Stimulated activated CD8-positive, alpha-beta memory T cell treated with anti-CD3 and anti-CD28 coated beads, Interleukin-4, amount 100 ng/mL, for 24 hours (primary cell): ENCODE data around the gene VAPA.

Experiments used
- DNase-seq: peaks from one replicate; pipeline ENCODE4 v3.0.0-alpha.2; 2020; ENCODE audit warnings: low read depth

VAPA gene

DNA sequence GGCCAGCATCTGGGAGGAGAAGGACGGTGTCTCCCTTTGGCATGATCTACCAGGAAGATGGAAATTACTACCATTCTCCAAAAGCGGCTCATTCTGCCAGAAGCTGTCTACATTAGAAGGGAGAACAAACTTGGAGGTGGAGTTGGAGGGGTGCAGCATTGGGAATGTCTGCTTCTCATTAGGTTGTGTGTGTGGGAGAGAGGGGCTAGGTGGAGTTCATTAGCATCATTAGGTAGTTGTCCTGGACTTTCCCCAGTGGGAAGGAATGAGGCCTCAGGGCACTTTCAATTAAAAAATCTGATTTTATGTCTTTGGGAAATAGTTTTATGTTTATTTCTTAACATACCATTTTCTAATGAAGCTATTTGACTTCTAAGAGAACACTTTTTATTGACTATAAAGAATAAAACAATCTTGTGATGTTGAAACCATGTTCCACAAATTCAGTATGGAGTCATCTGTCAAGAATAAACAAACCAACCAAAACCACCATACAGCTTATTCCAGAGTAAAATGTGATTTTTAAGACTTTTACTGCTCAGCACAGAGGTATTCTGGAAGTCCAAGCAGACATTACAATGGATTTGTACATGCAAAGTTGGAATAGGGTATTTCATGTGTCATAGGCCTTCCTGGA, 60.6 kb downstream of the VAPA start:
- no peak for DNase-seq

DNA sequence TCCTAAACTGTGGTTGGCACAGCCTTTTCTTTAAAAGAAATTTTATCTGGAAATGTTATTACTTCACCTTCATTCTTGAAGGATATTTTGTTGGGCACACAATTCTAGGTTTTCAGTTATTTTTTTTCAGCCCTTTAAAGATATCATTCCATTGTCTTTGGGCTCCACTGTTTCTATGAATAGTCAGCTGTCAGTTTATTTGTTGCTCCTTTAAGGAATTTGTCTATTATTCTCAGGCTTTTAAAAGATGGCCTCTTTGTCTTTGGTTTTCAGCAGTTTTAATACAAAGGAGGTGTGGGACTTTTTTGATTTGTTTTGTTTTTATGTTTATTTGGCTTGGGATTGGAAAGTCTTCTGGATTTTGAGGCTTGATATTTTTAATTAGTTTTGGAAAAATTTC, 61.8 kb downstream of the VAPA start:
- DNase-seq = no peak

DNA sequence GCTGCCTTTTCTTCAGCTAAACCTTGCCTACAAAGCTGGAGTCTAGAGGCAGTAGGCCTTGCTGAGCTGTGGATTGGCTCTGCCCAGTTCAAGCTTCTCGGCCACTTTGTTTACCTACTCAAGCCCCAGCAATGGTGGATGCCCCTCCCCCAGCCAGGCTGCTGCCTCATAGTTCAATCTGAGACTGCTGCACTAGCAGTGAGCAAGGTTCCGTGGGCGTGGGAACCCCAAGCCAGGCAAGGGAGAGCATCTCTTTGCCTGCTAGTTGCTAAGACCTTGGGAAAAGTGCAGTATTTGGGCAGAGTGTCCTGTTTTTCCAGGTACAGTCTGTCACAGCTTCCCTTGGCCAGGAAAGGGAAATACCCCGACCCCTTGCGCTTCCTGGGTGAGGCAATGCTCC, 68.9 kb downstream of the VAPA start:
- no peak for DNase-seq

DNA sequence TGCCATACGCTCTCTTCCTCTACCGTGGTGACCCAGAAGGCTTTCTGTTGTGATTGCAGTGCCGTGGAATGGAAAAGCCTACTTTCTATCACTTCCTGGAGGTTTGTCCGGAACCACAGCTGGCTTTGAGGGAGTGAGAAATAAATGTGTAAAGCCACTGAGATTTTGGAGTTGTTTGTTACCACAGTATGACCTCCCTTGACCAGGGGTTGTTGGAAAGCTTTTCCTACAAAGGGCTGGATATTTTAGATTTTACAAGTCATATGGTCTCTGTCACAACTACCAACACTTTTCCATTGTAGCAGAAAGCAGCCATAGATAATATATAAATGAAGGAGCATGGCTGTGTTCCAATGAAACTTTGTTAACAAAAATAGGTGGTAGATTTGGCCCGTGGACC, 70.3 kb downstream of the VAPA start:
- no peak for DNase-seq

DNA sequence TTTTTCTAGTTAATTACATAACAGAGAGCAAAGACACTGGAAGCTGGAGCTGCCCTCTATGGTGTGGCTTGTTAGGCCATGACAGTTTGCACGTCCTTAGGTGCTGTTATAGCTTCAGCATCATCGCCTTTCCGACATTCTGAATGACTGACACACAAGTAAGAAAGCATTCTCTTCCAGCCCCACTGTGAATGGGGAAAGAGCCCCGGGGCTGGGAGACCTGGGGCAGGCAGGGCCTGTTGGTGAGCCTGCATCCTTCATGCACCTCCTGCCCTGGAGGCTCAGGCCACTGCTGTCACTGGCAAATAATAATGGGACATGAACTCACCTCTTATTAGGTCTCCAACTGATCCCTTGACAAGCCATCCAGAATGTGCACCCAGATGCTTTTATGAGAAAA, 71.8 kb downstream of the VAPA start:
- DNase-seq = no peak

DNA sequence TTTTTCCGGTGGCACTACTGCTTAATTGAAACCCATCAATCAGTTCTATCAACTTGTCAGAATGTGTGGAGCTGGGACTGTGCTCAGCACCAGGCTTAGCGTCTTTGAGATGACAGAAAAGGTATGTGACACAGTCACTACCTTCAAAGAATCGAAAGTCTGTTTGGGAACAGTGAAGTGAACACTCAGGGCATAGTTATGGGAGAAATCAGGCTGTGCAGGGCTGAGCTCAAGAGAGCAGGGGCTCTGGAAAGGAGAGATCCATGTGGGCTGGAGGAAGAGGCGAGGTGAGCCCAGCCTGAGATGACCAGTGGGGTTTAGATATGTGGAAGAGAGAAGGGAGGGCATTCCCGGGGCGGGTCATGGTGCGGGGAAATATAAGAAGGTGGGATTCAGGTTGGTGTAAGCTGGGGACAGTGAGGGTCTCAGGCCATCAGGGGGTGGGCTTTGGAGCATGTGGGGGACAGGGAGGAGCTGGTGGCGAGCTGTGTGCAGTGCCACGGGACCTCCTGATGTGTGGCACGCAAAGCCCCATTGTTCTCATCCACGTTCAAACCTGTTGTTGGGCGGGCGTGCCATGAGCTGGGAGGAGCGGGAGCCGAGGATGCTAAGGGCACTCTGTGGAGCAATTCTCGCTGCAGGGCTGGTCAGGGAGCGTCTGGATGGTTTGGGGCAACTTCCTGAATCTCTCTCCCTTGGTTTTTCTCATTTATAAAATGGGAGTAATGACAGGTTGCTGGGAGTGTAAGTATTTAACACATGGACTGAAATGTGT, 72.5 kb downstream of the VAPA start:
- no peak for DNase-seq

DNA sequence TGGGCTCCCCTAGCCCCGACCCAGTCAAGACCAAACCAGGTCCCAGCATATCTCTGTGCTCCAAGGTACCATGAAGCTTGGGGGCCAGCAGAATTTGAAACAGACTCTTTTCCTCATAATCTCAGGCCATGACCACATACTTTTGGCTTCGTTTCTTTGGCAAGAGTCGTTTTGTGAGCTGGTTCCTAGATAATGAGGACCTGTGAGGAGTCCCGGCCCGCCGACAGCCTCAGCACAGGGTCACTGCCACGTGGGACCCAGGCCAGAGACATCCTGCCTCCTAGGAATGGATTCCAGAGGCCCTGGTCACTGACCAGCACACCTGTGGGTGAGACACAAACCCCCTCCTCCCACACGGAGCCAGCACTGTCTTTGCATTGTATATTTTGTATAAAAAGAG, 73.5 kb downstream of the VAPA start:
- DNase-seq = no peak

DNA sequence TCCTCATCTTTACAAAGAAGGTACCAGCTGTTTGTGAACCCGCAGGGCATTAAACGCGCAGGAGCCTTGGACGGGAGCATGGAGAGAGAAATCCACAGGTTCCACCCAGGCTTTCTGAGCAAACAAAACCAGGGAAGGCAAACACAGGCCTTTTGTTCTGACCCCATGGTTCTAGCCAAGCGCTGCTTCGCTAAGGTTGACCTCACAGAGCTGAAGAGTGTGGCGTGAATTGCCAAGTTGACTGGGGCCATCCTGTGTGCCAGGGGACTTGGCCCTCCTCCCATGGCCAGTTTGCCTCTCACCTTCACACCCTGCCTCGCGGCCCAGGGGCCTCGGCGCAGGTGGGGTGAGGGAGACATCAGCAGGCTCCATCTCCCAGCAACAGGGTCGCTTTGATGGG, 74.1 kb downstream of the VAPA start:
- DNase-seq = no peak

DNA sequence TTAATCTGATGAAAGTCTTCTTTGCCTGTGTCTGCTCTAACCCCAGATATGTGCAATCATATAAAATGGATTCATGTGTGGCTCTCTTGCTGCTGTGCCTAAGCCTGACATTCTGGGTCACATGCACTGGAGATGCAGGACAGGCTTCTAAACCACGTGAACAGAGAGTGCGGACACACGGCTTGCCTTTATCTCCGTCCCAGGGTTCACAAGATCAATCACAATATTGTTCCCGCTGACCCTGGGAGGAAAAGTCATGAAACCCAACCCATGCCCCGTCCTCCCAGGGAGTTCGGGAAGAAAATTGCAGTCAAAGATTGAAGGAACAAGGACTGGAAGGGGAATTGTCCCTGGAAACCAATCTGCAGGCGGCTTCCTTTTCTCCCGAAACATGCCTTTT, 74.8 kb downstream of the VAPA start:
- no peak for DNase-seq

DNA sequence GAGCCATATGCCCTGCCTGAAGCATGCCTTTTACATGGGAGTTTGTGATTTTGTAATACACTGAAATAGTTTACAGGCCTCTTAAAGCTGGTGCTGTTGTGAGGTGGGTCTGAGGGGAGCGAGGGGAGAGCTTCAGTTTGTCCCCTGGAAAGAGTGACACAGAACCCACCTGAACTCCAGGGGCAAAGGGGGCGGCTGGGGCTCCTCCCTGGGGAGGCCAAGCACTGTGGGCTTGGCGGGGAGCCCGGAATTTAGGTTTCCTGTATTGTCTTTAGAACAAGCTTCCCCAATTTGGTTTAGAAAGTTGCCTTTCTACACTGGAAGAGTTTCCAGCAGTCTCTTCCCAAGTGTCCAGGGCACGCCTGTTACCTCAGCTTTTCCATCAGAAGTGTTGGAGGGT, 75.7 kb downstream of the VAPA start:
- DNase-seq = no peak

DNA sequence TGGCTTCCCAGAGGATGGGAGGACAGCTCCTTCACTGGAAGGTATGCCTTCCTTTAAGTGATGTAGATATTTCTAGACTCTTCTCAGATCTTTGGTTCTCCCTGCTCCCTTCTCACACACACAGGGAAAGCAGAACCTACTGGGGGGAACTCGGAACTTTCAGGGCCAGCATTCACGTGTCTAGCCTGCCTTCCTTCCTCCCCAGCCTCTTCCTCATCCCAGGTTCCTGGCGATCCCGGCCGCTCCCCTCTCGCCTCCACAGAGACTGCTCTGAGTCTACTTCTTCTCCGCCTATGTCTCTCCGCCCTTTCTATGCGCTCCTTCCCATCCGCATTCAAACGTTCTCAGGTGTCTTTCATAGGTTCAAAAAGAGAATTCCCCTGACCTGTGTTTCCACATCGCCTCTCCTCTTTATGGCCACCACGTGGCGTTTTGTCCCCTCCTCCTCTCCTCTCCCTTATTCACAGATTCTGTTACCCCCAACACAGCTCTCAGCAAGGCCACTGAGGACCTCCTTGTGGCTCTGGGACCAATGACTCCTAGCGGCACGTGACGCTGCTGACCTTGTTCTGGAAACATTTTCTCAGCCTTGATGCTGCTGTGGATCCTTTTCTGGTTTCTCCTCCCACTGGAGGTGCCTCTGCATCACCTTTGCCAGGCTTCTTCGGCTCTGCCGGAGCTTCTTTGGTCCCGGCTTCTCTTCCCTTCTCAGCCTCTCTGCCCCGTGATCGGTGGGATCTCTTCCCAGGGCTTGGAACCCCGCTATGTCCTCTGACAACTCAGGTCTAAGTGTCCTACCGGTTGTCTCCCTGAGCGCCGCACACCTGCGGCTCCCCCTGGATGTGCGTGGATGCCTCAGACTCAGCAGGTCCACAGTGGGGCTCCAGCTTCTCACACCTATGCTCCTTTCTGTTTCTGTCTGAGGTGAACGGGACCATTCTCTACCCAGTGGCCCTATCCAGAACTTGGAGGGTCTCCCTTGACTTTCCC, 77.5 kb downstream of the VAPA start:
- DNase-seq = no peak

DNA sequence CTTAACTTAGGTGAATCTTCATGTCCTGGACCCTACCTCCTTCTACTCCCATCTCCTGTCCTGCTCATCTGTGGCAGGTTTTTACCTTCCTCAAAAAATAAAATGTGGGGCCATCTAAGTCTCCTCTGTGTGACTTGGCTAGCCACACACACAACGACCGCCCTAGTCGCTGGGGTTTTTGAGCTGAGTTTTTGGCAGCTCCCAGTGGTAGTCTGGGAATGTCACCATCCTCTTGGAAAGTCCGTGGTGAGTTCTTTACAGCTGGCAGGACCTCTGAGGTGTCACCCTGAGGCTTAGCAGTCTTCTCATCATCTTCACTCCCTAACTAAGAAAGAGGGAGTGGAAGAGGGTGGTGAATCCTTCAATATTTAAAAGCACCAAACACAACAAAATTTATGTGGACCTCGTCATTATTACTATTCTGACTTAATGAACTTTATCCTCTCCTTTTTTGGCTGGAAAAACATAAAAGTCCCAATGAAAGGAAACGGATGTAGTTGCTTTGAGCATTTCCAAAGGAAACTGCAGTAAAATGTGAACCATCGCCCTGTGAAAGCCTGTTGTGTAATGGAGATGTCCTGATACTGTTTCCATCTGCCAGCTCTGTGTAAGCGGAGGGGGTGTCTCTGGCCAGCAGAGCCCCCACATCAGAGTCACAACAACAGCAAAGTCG, 78.6 kb downstream of the VAPA start:
- no peak for DNase-seq

DNA sequence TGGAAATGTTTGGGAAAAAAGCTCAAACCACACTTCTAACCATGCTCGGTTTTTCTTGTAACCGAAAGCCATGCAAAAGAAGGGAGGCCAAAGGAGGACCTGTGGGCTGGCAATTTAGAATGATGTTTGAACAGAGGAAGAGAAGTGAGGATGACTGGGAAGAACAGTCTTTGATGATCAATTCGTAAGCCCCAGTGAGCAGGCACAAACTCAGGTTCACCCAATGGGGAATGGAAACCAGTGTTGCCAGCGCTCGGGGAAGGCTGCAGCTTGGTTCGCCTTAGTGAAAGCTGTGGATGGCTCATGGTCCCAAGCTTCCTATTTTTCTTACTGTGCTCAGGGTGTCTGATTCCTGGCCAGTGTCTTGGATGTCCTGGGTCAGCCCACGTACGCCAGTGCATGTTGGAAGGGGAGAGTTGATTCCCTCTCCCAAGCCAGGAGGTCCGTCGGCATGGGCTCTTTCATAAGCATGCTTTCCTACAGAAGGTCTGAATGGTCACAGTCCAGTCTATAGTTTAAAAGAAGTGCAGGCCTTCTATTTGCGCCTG, 79.2 kb downstream of the VAPA start:
- no peak for DNase-seq

DNA sequence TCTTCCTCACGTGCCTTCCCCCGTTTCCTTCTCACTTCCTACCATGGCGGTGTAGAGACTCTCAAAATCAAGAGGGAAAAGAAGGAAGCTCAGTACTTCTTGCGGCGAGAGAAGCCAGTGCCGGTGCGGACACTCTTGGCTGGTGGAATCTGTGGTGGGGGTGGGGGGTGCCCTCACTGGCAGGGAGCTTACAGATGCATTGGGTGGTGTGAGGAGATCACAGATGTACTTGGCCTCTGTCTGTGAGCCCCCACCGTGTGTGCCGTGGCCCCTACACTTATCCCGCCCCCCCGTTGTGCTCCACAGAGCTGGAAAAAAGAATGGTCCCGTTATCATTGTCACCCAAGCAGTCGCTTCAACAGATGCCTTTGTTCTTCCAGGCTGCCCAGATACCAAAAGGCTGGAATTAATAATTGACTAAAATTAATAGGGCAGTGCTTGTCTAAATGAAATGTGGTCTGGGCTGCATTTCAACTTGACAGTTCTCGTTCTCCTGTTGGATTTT, 79.8 kb downstream of the VAPA start:
- no peak for DNase-seq

DNA sequence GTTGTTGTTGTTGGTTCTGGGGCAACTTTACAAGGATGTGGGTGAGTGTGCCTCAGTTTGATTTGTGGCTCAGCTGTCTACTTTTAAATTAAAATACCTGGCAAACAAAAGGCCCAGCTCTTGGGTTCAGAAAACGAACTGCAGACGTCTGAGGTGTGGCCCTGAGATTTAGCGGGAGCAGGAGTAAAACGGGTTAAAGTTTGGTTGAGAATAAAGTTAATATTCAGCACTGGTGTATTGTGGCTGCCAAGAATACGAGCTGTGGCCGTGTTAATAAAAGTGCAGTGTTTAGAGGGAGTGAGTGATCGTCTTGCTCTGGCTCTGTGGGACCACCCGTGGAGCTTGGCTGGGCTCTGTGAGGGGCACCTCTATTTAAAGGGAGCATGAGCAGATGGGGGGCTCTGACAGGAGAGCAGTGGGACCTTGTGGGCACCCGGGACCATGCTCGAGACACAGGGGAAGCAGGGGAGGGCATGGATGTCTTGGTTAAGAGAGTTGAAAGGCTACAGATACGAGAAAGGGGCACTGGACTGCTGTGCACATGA, 80.3 kb downstream of the VAPA start:
- no peak for DNase-seq

DNA sequence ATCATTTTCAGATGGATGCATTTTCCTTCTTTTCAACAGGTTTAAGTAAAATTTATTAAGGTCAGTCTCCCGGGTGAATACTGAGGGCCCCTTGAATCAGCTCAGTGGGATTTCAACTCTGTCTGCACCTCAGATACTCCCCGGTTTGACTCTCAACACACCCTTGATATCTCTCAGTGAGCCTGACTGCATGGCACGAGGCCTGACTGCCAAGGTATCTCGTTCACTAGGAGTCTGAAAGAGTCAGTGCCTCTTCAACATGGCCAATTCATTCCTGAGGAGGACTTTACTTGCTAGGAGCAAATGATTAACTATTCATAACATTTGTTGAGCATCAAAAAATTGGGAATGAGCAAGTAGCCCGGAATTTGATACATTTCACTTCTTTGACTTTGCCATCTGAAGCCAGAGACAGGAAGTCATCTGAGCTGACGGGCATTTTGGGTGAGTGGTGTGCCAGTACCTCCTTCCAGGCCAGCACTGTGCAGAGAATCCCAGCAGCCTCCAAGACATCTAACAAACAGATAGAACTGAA, 81.0 kb downstream of the VAPA start:
- DNase-seq = no peak

DNA sequence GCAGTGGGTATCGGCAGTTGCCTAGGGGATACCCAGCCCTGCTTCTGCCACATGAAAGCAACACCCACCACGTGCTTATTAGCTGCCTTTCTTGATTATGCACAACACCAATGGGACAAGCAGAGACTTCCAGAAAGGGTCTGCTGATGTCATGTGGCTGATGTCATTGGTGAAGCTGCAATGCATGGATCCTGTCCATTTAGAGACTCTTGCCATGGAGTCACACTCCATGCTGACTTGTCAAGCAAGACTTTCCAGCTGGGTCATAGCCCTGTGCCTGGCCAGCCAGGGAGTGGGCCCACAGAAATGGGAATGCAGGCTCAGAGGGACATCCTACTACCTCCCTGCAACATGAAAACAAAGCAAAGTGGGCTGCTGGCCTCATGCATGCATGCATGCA, 81.8 kb downstream of the VAPA start:
- no peak for DNase-seq

DNA sequence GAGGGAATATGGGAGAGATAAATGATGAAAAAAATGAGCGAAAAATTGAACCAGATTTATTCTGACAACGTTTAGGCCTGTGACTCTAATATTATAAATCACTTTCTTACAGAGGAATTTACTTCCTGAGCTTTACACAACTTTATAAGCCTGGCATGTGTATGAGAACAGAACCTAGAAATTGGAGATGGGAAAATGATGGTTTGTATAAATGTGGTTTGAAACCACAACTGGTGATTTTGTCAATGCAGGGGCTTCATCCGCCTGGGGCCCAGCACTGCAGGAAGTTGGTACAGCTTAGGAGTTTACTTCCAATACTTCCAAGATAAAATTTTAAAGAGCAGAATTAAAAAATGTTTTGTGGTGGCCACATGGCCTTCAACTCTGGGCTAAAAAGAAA, 82.3 kb downstream of the VAPA start:
- DNase-seq = no peak

DNA sequence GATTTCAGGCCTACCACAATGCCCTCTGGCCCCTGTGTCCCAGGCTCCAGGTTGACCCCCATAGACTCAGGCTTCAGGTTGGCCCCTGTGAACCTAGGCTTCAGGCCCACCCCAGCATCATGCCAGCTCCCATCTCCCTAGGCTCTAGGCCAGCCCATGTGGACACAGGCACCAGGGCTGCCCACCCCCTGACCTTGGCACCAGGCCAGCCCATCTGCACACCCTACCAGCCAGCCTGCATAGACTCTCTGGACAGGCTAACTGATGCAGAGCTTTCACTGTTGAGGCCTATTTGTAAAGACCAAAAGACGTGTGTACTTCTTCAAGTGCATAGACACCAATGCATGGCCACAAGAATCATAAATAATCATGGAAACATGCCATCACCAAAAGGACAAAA, 83.9 kb downstream of the VAPA start:
- no peak for DNase-seq

DNA sequence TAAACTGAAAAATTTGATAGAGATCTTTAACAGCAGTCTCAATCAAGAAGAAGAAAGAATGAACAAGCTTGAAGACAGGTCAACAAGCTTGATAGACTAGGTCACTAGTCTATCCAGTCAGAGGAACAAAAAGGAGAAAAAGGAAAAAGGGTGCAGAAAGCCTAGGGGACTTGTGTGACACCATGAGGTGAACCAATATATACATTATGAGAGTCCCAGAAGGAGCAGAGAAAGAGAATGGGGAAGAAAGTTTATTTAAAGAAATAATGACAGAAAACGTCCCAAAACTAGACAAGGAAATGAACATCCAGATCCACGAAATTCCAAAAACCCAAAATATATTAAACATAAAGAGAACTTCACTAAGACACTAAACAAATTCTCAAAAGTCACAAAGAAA, 84.5 kb downstream of the VAPA start:
- no peak for DNase-seq

DNA sequence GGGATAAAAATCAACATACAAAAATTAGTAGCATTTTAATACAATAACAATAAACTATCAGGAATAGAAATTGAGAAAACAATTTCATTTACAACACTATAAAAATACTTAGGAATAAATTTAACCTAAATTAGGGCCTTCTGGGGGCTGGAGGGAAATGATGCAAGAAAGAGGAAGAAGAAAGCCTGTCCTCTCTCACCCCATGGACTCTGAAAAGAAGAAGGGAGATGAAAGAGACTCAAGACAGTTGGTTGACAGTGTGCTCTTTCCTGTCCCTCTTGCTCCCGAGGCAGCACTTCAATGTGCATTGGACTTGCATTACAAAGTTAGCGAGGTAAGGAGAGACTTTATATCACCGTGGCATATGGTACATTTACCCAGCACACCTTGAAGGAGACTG, 88.5 kb downstream of the VAPA start:
- DNase-seq = no peak
